Esophagus muscularis mucosa (tissue), 4 donors: Measurements from ENCODE around the gene AP1B1.

ENCODE experiments used
- EP300 ChIP-seq: sonication (generic); formaldehyde crosslinking; IDR thresholded peaks from one replicate; pipeline ENCODE4 v1.6.1; 2017; ENCODE audit warnings: antibody characterized with exemption
- POLR2A ChIP-seq: fragments of 450-650 bp; IDR thresholded peaks from one replicate; pipeline ENCODE4 v1.6.1; 2017; ENCODE audit warnings: antibody characterized with exemption, moderate library complexity, mild to moderate bottlenecking, low read depth
- POLR2AphosphoS5 ChIP-seq, 2 donors: sonication (generic); formaldehyde crosslinking; IDR thresholded peaks; one replicate each; pipeline ENCODE4 v1.6.1; 2017; ENCODE audit warnings: antibody characterized with exemption in 2 of 2
- TF ChIP-seq, protein P1 (sequence below), 3 experiments: fragments of 200-600 bp in 2 of 3; fragments of 450-650 bp in 1 of 3; sonication (generic) in 2 of 3; IDR thresholded peaks; one replicate each; pipeline ENCODE4 v1.5.1; 2017 to 2019; ENCODE audit warnings: antibody characterized with exemption in 3 of 3, mild to moderate bottlenecking in 2 of 3, moderate library complexity in 1 of 3

DNA sequence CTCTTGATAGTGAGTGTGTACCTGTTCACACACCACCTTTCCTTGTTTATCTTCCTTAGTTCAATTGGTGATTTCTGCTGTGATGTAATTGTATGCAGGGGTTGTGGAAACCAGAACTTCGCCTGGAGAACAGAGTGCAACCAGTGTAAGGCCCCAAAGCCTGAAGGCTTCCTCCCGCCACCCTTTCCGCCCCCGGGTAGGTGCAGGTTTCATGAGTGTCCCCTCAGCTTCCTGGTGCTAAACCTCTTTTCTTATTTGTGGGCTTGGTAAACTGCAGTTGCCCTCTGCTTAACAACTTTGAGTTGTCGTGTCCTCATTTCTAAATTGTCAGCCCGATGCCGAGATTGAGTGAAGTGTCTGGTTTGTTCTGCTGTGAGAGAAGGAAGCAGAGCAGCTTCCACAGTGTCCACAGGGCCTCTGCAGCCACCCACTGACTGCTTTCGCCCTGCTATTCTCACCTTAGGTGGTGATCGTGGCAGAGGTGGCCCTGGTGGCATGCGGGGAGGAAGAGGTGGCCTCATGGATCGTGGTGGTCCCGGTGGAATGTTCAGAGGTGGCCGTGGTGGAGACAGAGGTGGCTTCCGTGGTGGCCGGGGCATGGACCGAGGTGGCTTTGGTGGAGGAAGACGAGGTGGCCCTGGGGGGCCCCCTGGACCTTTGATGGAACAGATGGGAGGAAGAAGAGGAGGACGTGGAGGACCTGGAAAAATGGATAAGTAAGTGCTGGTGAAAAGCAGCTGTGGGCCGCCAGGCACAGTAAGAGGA lies 89.1 kb downstream of the AP1B1 start:
- TF ChIP-seq POLR2AphosphoS5 (IDR thresholded peaks at IDR 0.05) (no peak), POLR2A (no peak), EP300 (no peak)
- TF ChIP-seq, protein P1, sequence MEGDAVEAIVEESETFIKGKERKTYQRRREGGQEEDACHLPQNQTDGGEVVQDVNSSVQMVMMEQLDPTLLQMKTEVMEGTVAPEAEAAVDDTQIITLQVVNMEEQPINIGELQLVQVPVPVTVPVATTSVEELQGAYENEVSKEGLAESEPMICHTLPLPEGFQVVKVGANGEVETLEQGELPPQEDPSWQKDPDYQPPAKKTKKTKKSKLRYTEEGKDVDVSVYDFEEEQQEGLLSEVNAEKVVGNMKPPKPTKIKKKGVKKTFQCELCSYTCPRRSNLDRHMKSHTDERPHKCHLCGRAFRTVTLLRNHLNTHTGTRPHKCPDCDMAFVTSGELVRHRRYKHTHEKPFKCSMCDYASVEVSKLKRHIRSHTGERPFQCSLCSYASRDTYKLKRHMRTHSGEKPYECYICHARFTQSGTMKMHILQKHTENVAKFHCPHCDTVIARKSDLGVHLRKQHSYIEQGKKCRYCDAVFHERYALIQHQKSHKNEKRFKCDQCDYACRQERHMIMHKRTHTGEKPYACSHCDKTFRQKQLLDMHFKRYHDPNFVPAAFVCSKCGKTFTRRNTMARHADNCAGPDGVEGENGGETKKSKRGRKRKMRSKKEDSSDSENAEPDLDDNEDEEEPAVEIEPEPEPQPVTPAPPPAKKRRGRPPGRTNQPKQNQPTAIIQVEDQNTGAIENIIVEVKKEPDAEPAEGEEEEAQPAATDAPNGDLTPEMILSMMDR (IDR thresholded peaks at IDR 0.05) = no peak
